Measurements from ENCODE around the gene SKP1. TPM values are rescaled to one million over a fixed set of nuclear protein-coding genes. Genes with fewer than 3 reads are reported as not detected.
"Not testable (repeated sequence)": the region's sequence is repeated elsewhere in the genome, so short reads cannot be mapped to it uniquely, and the experiment has no call there.

SKP1 gene
- total RNA-seq, 1 donor from 2014 or later = 147 TPM

GRCh38 chr5:134161513-134162395, 15.0 kb downstream of the SKP1 start:
- H3K27me3 ChIP-seq = no peaks in the 10 kb centered on the region
- TF ChIP-seq POLR2AphosphoS5 (IDR thresholded peaks at IDR 0.05; ENCODE audit: insufficient read depth in 1 of 2, low read depth in 1 of 2) (no peak), POLR2A (IDR thresholded peaks at IDR 0.05) (no peak), CTCF (IDR thresholded peaks at IDR 0.05) (no peak)
- no peak overlapping the region for H3K27ac ChIP-seq
- H3K36me3 ChIP-seq = peaks cover 0 to 74% of the 10 kb centered on the region in 2 donors
- DNase-seq (ENCODE audit: extremely low spot score in 2 of 2) = no peak
- intact Hi-C loops (cut with DNase I) = no loop called here
- H3K9me3 ChIP-seq = no peaks in the 10 kb centered on the region
- H3K4me3 ChIP-seq = no peak overlapping the region
- no peaks in the 10 kb centered on the region for H3K4me1 ChIP-seq

GRCh38 chr5:134153657-134154056, 23.1 kb downstream of the SKP1 start:
- Histone ChIP-seq H3K9me3 (no peaks in the 10 kb centered on the region), H3K4me1 (peaks cover 6% of the 10 kb centered on the region), H3K4me3 (no peak overlapping the region), H3K27me3 (no peaks in the 10 kb centered on the region), H3K36me3 (peaks cover 0 to 81% of the 10 kb centered on the region in 2 donors), H3K27ac (no peak overlapping the region)
- no peak for TF ChIP-seq POLR2A (IDR thresholded peaks at IDR 0.05)
- TF ChIP-seq CTCF (IDR thresholded peaks at IDR 0.05) = no peak
- TF ChIP-seq POLR2AphosphoS5 (IDR thresholded peaks at IDR 0.05; ENCODE audit: insufficient read depth in 1 of 2, low read depth in 1 of 2) = no peak
- intact Hi-C loops (cut with DNase I) = no loop called here
- DNase-seq (ENCODE audit: extremely low spot score in 2 of 2) = no peak

- Histone ChIP-seq H3K36me3 (peaks cover 0 to 77% of the 10 kb centered on the region in 2 donors), H3K4me1 (peaks cover 6% of the 10 kb centered on the region), H3K4me3 (no peak overlapping the region)
These were observed 23.5 kb downstream of the SKP1 start for GRCh38 chr5:134153241-134153640.

GRCh38 chr5:134152173-134152832, 24.4 kb downstream of the SKP1 start:
- H3K4me3 ChIP-seq; intact Hi-C loops (cut with DNase I); H3K27me3 ChIP-seq; DNase-seq (ENCODE audit: extremely low spot score in 2 of 2); H3K9me3 ChIP-seq; H3K4me1 ChIP-seq; H3K27ac ChIP-seq: not testable (repeated sequence)
- peaks cover 0 to 68% of the 10 kb centered on the region in 2 donors for H3K36me3 ChIP-seq

More at GRCh38 chr5:134153241-134153640, 23.5 kb downstream of the SKP1 start:
- Histone ChIP-seq H3K27ac (no peak overlapping the region), H3K9me3 (no peaks in the 10 kb centered on the region), H3K27me3 (no peaks in the 10 kb centered on the region)
- no peak for DNase-seq (ENCODE audit: extremely low spot score in 2 of 2)
- no peak for TF ChIP-seq POLR2A (IDR thresholded peaks at IDR 0.05)
- no peak for TF ChIP-seq CTCF (IDR thresholded peaks at IDR 0.05)
- no peak for TF ChIP-seq POLR2AphosphoS5 (IDR thresholded peaks at IDR 0.05; ENCODE audit: insufficient read depth in 1 of 2, low read depth in 1 of 2)
- intact Hi-C loops (cut with DNase I) = no loop called here

GRCh38 chr5:134151723-134152122, 25.0 kb downstream of the SKP1 start:
- H3K4me3 ChIP-seq = no peak overlapping the region
- intact Hi-C loops (cut with DNase I) = no loop called here
- H3K4me1 ChIP-seq = peaks cover 6% of the 10 kb centered on the region
- no peaks in the 10 kb centered on the region for H3K27me3 ChIP-seq
- peaks cover 0 to 62% of the 10 kb centered on the region in 2 donors for H3K36me3 ChIP-seq
- TF ChIP-seq CTCF (IDR thresholded peaks at IDR 0.05) (no peak), POLR2AphosphoS5 (IDR thresholded peaks at IDR 0.05; ENCODE audit: insufficient read depth in 1 of 2, low read depth in 1 of 2) (no peak), POLR2A (IDR thresholded peaks at IDR 0.05) (no peak)
- DNase-seq (ENCODE audit: extremely low spot score in 2 of 2) = no peak
- no peak overlapping the region for H3K27ac ChIP-seq
- no peaks in the 10 kb centered on the region for H3K9me3 ChIP-seq
